ENCODE data around the gene ZNF256.
"Not testable (repeated sequence)": the region's sequence is repeated elsewhere in the genome, so short reads cannot be mapped to it uniquely, and the experiment has no call there.

ZNF256 gene

GRCh38 chr19:57947419-57948134, at the start of gene ZNF256:
Gene ZNF256, minus strand, starts transcription at chr19:57947706. Its CDS starts 232 bp downstream, at chr19:57947474.
- in situ Hi-C loops (cut with HindIII; ENCODE audit: low sequenced_read_pairs), result no loop called here

- in situ Hi-C loops (cut with HindIII; ENCODE audit: low sequenced_read_pairs), result no loop called here
Measured at GRCh38 chr19:57992841-57993240, 45.3 kb upstream of the ZNF256 start.

GRCh38 chr19:57978586-57979289, 31.2 kb upstream of the ZNF256 start:
- in situ Hi-C loops (cut with HindIII; ENCODE audit: low sequenced_read_pairs), result no loop called here

- in situ Hi-C loops (cut with HindIII; ENCODE audit: low sequenced_read_pairs), result no loop called here
Measured at GRCh38 chr19:57974434-57974833, 26.9 kb upstream of the ZNF256 start, which contains the start of gene C19orf18. Gene C19orf18, minus strand, starts transcription at chr19:57974534. Its CDS starts 102 bp downstream, at chr19:57974432.

- in situ Hi-C loops (cut with HindIII; ENCODE audit: low sequenced_read_pairs), result no loop called here
Measured at GRCh38 chr19:57964761-57965160, 17.3 kb upstream of the ZNF256 start.

- in situ Hi-C loops (cut with HindIII; ENCODE audit: low sequenced_read_pairs), result no loop called here
Measured at GRCh38 chr19:57961785-57962184, 14.3 kb upstream of the ZNF256 start.

GRCh38 chr19:57954996-57955395, 7.5 kb upstream of the ZNF256 start:
- in situ Hi-C loops (cut with HindIII; ENCODE audit: low sequenced_read_pairs), result no loop called here

GRCh38 chr19:57949702-57950101, 2.2 kb upstream of the ZNF256 start:
- in situ Hi-C loops (cut with HindIII; ENCODE audit: low sequenced_read_pairs), result no loop called here

GRCh38 chr19:57949296-57949695, 1.8 kb upstream of the ZNF256 start:
- in situ Hi-C loops (cut with HindIII; ENCODE audit: low sequenced_read_pairs), result no loop called here

GRCh38 chr19:57947088-57947418, 453 bp downstream of the ZNF256 start:
- in situ Hi-C loops (cut with HindIII; ENCODE audit: low sequenced_read_pairs), result no loop called here

- in situ Hi-C loops (cut with HindIII; ENCODE audit: low sequenced_read_pairs), result no loop called here
Measured at GRCh38 chr19:57946316-57946715, 1.2 kb downstream of the ZNF256 start.

GRCh38 chr19:57941593-57941992, 5.9 kb downstream of the ZNF256 start:
- in situ Hi-C loops (cut with HindIII; ENCODE audit: low sequenced_read_pairs), result no loop called here

- in situ Hi-C loops (cut with HindIII; ENCODE audit: low sequenced_read_pairs), result no loop called here
Measured at GRCh38 chr19:57935731-57936130, 11.8 kb downstream of the ZNF256 start.

- in situ Hi-C loops (cut with HindIII; ENCODE audit: low sequenced_read_pairs), result no loop called here
Measured at GRCh38 chr19:57934820-57935665, 12.5 kb downstream of the ZNF256 start, which contains the start of gene ZNF418. Gene ZNF418, minus strand, starts transcription at chr19:57935402. Its CDS starts 1,580 bp downstream, at chr19:57933822.

GRCh38 chr19:57927587-57927986, 19.9 kb downstream of the ZNF256 start:
- in situ Hi-C loops (cut with HindIII; ENCODE audit: low sequenced_read_pairs), result no loop called here

- in situ Hi-C loops (cut with HindIII; ENCODE audit: low sequenced_read_pairs), result not testable (repeated sequence)
Measured at GRCh38 chr19:57916168-57916995, 31.1 kb downstream of the ZNF256 start, which contains the start of gene ZNF417. Gene ZNF417, minus strand, starts transcription at chr19:57916592. Its CDS starts 181 bp downstream, at chr19:57916411.

GRCh38 chr19:57914531-57914930, 33.0 kb downstream of the ZNF256 start:
- in situ Hi-C loops (cut with HindIII; ENCODE audit: low sequenced_read_pairs), result no loop called here

GRCh38 chr19:57907394-57907793, 40.1 kb downstream of the ZNF256 start:
- in situ Hi-C loops (cut with HindIII; ENCODE audit: low sequenced_read_pairs), result no loop called here

GRCh38 chr19:57905258-57905657, 42.2 kb downstream of the ZNF256 start:
- in situ Hi-C loops (cut with HindIII; ENCODE audit: low sequenced_read_pairs), result no loop called here

- in situ Hi-C loops (cut with HindIII; ENCODE audit: low sequenced_read_pairs), result no loop called here
Measured at GRCh38 chr19:57903618-57904184, 43.8 kb downstream of the ZNF256 start.

Measured in DLD1 (cell line).